HCEC 1CT (cell line): Measurements from ENCODE around the gene MCAM.

ENCODE experiments used
- DNase-seq: peaks from one replicate; pipeline ENCODE4 v3.0.0-alpha.2; 2017

Gene MCAM

DNA sequence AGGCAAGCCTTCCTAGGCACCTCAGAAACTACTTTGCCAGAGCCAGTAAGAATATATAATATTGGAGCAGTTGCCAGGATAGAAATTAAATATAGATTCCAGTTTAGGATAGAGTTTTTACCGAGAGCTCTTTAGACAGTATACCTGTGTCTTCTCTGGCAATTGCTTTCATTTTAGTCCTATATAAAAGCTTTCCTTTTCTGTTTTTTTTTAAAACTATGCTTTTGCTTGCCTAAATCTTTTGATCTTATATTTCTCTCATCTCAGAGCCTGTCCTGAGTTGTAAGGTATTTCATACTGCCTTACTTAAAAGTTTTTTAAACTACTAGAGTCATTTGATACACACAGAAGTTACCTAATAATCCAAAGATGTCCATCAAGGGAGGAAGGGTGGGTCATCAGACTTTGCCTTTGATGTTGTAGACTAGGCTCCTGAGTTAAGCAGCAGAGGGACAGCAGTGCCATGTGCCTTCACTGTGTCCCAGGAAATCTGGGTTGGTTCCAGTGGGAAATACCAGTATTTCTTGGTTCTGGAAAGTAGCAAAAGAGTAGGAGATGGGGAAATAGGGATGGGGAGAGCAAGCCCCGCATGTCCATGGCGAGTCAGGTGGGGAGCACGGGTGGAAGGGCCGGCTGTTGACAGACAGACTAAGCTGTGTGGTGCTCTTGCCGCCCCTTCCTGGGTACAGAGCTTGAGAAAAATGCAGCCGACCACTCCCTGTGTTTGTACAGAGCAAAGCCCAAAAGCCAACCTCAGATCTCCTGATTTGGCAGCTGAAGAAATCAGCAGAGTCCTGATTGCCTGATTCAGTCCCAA, 11.2 kb downstream of the MCAM start:
- DNase-seq, result no peak

DNA sequence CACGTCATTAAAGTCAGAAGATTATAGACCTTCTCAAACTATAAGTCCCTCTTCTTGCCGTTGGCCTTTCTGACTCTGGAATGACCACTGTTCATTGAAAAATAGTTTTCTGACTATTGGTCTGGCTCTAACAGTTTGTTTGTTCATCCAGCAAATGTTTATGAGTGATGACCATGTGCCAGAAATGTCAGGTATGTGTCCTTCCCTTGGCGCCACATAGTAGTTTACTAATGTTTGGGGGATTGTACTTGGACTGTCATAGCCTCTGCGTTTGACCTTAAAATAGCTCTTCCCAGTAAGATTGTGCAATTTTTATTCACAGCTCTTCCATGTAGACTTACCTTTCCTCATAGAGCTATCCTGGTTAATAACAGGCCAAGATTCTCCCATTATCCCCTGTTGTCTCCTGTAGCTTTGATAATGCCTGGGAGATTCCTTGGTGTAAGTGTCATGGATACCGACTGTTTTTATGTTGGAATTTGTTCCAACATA, 13.7 kb downstream of the MCAM start:
- DNase-seq, result no peak

DNA sequence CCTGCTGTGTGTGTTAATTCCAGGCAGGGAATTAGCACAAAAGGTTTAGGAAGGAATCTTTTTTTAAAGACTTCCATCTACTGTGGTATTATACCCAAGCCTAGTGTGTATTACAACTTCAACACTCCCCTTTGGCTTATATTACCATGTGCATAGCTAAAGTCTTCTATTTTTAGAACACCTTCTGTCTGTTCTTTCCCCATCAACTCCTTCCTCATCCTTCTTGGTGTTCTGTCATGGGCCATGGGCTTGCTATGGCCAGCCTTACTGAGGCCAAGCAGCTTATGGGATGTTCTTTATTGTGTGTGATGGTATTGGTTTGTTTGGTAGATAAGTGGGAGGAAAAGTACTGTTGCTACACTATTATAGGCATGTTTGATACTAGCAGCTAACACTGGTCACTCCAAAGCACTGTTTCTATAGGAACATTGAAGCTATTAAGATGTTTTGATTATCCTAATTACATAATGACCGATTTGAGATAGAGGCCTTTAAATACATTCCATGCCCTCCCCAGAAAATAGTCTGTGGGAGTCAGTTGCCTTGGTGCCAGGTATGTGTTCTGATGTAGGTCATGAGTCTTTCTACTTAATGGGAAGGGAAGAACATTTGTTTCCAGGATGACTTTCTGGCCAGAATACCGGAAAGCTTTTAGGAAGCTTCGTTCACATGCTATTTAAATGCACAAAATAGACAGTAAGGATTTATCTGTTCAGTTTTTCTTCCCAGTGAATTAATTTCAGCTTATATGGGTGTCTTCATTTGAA, 16.5 kb downstream of the MCAM start:
- no peak for DNase-seq

DNA sequence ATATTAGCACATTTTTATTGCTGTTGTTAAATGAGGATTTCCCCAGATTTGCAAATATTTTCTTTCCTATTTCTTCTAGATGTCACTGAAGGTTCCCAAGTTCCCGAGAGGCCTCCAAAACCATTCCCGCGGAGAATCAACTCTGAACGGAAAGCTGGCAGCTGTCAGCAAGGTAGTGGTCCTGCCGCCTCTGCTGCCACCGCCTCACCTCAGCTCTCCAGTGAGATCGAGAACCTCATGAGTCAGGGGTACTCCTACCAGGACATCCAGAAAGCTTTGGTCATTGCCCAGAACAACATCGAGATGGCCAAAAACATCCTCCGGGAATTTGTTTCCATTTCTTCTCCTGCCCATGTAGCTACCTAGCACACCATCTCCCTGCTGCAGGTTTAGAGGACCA, 17.5 kb downstream of the MCAM start:
- no peak for DNase-seq

DNA sequence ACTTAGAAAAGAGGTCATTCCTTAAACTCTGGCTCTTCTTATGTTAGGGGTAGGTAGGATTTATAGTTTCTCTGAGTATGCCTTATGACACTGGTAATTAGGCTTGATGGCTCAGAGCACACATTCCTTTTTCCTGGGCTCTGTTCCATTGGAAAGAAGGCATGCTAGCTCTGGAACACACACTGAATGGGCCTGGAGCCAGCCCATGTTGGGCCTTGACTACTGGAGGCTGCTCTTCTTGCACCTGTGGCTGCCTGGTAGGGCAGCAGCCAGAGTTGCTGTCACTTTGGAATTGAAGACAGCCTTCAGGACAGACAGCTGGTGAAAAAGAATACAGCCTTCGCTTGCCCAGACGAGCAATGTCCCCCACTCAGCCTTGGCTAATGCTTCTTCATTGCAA, 18.2 kb downstream of the MCAM start:
- DNase-seq, result no peak

DNA sequence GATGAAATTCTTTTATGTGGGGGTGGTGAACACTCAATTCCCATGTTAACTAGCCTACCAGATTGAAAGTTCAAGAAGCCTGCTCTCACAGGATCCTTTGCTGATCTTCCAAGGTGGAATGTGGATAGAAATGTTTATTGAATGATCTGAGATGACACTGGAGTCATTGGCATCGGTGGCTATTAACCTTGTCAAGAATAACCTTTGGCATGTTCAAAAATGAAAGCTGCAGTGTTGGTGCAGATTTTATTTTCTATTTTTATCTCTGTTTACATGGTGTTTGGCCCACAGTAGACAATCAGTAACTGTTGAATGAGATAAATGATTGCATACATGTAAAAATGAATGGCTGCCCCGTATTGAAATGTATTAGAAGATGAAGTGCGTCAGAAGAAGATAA, 19.0 kb downstream of the MCAM start:
- DNase-seq, result no peak

DNA sequence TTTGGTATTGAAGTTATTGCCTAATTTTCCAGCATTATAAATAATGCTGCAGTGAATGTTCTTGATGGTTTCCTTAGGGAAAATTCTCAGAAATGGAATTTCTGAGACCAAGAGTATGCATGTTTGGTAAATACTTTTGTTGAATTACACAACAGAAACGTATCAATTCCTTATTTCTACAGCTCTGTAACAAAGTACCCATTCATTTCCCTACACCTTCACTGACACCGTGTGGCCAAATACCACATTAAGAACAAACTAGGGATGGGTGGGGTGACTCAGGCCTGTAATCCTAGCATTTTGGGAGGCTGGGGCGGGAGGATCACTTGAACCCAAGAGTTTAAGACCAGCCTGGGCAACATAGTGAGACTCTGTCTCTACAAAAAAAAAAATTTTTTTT, 21.8 kb downstream of the MCAM start:
- DNase-seq, result peak; percentile 17

DNA sequence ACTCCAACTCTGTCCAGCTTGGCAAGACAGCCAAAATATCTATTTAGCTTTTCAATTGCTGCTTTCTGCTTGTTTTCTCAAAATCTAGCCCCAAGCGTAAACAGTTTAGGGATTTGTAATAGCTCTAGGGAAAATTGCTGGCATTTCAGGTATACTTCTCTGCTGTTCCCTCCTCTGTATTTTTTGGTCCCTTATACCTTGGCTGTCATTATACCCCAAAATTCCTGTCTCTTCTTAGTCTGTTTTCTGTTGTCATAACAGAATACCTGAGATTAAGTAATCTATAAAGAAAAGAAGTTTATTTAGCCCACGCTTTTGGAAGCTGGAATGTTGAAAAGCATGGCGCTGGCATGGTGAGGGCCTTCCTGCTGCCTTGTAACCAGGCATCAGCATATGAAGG, 23.5 kb downstream of the MCAM start:
- DNase-seq, result no peak

DNA sequence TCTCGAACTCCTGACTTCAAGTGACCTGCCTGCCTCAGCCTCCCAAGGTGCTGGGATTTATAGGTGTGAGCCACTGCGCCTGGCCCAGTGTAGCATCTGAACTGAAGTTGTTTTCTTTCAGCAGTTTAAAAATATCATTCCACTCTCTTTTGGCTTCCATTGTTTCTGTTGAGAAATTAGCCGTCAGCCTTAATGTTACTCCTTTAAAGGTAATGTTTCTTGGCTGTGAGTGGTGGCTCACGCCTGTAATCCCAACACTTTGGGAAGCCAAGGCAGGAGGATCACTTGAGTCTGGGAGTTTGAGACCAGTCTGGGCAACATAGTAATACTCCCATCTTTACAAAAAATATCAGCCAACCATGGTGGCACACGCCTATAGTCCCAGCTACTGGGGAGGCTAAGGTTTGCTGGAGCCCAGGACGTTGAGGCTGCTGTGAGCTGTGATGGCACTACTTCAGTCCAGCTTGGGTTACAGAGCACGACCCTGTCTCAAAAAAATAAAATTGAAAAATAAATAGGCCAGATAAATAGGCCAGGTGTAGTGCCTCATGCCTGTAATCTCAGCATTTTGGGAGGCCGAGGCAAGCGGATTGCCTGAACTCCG, 25.9 kb downstream of the MCAM start:
- no peak for DNase-seq

DNA sequence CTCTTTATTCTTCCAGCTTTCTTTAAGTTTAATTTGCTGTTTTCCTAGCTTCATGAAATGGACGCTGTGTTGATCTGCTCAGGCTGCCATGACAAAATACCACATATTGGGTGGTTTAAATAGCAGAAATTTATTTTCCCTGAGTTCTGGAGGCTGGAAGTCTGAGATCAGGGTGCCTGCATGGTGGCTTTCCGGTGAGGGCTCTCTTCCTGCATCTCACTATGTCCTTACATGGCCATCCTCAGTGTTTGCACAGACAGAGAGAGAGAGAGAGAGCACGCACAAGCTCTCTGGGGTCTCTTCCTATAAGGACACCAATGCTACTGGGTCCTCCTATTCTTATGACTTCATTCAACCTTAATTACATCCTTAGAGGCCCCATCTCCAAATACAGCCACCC, 28.7 kb downstream of the MCAM start:
- DNase-seq, result no peak

DNA sequence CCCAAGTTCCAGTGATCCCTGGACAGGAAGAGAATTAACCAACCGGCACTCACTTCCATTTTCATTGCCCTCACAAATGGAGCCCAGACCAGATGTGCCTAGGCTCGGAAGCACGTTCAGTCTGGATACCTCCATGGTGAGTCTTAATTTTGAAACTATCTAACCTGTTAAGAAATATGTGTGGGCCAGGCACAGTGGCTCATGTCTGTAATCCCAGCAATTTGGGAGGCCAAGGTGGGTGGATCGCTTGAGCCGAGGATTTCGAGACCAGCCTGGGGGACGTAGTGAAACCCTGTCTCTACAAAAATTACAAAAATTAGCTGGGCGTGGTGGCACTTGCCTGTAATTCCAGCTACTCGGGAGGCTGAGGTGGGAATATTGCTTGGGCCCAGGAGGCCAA, 31.5 kb downstream of the MCAM start:
- no peak for DNase-seq

DNA sequence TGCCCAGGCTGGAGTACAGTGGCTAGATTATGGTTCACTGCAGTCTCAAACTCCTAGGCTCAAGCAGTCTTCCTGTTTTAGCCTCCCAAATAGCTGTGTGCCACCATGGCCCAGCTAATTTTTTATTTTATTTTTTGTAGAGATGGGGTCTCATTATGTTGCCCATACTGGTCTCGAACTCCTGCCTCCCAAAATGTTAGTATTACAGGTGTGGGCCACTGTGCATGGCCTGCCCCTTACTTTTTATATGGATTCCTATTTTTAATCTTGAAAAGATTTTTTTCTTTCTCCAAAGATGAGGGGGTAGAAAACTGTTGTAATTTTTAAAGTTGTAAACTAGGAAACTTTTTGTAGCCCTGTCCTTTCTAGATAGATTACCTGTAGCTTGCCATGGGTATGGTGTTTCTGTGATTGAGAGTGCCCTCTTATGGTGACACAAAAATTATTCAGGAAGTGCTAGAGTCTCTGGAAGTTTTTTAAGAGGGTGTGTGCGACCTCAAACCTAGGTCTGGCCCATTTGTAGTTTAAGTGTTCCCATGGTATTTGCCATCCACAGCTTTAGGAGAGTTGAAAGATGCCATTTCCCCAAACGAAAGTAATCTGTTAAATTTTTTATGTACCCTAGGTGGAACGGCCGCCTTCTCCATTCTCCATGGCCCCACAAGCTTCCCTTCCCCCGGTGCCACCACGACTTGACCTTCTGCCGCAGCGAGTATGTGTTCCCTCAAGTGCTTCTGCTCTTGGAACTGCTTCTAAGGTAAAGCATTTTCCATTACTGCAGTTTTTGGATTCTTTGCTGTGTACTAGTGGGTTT, 32.4 kb downstream of the MCAM start:
- peak; percentile 49 for DNase-seq

DNA sequence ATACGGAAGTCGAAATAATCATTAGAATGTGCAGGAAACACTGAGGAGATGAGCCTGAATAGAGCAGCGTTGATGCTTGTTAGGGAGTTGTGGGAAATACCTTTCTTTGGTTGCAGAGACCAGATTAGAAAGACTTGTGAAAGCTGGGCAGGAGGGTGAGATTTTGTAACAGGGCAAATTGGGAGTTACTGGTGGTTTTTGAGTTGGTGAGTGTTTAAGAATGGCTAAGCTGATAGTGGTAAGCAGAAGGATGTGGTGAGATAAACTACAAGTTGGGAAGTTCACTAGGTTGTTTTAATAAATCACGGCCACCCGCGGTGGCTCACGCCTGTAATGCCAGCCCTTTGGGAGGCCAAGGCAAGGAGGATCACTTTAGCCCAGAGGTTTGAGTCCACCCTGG, 34.4 kb downstream of the MCAM start:
- DNase-seq, result no peak

DNA sequence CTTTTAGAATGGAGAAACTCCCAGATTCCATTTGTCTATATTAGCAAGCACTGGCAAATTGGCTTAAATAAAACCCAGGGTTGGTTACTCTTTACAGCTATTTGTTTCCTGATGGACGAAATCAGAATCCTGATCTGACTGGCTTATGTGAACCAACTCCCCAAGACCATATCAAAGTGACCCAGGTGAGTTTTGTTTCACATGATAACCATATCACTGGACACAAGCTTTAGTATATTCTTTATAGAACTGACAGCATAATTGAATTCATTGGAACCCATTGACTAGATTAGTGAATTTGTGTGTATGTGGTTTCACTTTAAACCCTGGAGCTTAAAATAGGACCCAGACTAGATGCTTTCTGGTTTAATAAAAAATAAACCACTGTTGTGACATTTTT, 39.3 kb downstream of the MCAM start:
- DNase-seq, result no peak

DNA sequence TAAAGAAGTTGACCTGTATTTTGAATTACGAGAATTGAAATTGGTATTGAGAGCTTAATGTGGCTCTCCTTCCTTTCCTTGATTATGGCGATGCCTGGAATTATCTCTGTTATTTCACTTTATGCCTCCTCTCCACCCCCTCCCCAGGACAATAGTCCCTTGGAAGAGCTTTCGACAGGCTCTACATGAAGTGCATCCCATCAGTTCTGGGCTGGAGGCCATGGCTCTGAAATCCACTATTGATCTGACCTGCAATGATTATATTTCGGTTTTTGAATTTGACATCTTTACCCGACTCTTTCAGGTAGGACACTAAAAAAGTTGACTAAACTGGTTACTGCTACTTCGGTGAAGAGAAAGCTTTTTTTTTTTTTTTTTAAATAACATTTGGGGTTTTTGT, 43.2 kb downstream of the MCAM start:
- DNase-seq, result no peak

DNA sequence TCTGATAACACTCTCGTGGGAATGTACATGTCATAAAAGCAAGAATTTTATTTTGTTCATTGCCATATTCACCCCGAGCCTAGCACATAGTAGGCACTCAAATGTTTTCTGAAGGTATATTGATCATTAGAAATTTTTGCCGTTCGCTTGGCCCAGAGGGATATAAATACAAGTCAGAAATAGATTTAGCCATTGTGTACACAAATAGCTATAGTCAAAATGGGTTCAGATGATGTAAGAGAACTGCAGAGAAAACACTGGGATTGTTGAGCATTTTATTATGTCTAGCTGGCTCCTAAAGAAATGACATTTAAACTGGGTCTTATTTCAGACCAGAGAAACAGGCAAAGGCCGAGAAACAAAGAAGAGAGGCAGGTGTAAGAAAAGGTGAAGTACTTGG, 49.3 kb downstream of the MCAM start:
- DNase-seq, result no peak

DNA sequence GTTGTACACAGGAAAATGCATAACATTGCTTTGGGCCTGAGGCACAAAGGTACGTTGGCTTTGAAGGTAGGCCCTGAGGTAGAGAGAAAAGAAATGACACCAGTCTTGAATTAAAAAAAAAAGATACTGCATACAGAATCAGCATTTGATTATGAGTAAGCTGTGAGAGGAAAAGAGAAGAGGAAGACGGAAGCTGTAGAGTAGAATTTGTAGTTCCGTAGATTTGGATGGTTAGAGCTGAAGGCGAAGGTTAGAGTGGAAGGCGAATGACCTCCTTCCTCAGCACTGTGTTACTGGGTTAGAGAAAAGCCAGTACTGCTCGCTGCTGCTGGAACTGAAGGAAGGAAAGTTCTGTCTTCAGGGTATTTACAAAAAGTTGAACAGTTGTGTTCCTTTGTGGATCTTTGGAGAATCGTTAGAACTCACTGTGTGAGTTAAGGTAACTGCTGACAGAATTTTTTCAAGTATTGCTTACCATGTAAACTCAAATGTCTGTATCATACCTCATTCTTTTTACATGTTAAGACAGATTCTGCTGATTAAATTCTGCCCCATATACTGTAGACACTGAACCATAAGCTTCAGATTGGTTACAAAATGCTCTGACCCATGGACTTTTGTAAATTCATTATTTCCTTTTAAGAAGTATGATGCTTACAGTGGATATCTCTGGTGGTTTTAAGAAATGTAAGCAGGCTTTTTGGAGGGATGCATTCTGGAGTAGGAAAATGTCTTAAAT, 50.2 kb downstream of the MCAM start:
- no peak for DNase-seq

DNA sequence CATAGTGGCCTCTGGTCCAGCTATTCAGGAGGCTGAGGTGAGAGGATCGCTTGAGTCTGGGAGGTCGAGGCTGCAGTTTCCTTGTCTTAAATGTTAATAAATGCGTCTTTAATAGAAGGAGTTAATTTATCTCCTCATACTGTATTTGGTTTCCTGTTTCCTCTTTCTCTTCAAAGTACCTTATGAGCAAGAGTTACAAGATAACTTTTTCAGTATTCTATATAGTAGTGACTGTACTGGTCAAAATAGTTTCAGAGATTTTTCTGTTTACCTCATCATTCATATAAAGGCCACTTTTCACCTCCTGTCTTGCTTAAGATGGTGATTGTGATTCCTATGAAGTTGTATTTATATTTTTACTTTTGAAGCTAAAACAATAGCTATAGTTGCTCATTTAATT, 50.9 kb downstream of the MCAM start:
- no peak for DNase-seq

DNA sequence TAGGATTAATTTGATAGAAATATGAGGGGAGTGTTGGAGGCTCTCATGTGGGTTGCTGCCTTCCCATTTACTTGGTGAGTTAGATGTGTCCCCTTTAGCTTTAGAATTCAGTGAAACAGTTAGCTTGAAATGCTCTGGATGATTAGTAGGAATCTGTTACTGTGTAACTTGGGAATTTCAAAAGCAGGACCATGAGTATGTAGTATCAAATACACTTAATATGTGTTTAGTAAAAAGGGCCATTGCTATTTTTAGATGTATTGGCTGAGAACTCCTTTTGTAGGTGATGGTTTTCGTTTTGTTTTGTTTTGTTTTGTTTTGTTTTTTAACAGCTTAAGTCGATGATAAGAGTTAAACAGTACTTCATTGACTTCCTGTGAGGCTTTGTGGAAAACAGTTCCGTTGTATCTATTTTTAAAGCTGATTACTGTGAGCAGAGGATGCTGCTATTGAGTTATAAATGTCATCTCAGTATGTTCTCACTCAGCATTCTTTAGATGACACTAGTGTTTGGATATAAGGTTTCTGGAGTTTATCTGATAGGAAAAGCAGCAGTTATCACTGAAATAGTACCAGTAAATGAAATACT, 53.5 kb downstream of the MCAM start:
- no peak for DNase-seq

DNA sequence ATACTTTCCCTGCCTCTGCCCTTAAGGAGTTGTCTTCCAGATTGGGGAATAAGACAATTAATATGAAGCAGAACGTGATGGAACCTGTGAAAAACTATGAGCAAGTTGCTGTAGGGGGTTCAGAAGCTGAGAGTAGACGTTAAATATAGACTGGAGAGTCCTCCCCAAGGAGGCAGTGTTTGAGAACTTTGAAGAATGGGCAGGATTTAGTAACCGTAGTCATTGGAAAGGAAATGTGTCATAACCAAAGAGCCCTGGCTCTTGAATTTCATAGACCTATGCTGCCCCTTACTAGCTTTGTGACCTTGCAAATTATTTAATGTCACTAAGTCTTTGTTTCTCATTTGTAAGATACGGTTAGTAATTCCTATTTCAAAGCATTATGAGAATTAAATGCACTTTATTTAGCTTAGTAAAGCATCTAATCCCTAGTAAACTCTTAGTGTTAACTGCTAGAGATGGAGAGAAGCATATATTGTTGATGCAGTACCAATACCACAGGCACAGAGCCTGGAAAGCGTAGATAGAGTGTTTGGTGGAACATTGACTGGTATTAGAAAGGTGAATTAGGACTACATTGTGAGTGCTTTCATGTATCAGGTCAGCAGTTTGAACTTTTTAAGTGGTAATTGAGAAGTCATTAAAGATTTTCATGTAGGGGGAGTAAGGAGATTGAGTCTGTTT, 54.1 kb downstream of the MCAM start:
- DNase-seq, result peak; percentile 71

DNA sequence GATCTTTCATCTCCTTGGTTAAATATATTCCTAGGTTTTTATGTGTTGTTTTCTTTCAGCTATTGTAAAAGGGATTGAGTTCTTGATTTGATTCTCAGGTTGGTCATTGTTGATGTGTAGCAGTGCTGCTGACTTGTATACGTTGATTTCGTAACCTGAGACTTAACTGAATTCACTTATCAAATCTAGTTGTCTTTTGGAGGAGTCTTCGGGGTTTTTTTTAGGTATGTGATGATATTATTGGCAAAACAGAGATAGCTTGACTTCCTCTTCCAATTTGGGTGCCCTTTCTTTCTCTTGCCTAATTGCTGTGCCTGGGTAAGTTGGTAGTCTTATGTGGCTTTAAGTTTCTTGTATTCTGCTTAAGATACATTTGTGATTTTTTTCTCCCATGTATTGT, 57.9 kb downstream of the MCAM start:
- DNase-seq, result no peak
